Osteoblast (primary cell): ENCODE data around the gene CDH5. TPM values are rescaled to one million over a fixed set of nuclear protein-coding genes. Genes with fewer than 3 reads are reported as not detected.
A peak's percentile ranks its signal among the peaks of the same experiment; 100 is the strongest.

Experiments
- DNase-seq: peaks from one replicate; pipeline ENCODE4 v3.0.0; 2011; ENCODE audit warnings: low spot score, mixed read lengths; ENCODE audit not compliant: insufficient read length; ENCODE audit errors: missing footprints
- H2AFZ ChIP-seq: 2 replicates; pipeline ENCODE4 v1.6.0; 2011; ENCODE audit warnings: mild to moderate bottlenecking, low read length
- H3K27ac ChIP-seq: 2 replicates; pipeline ENCODE4 v1.5.1; 2011; ENCODE audit warnings: mild to moderate bottlenecking, low read depth, low read length, moderate library complexity
- H3K27me3 ChIP-seq: 2 replicates; pipeline ENCODE4 v1.6.0; 2012; ENCODE audit warnings: mild to moderate bottlenecking, control low read depth, inconsistent platforms, low read length, moderate library complexity; ENCODE audit not compliant: insufficient read depth
- H3K36me3 ChIP-seq: 2 replicates; pipeline ENCODE4 v1.5.1; 2011; ENCODE audit warnings: mild to moderate bottlenecking, low read length, control low read depth, moderate library complexity; ENCODE audit not compliant: insufficient read depth
- H3K4me1 ChIP-seq: 2 replicates; pipeline ENCODE4 v1.5.1; 2011; ENCODE audit warnings: mild to moderate bottlenecking, low read length, control low read depth, moderate library complexity; ENCODE audit not compliant: insufficient read depth
- H3K4me2 ChIP-seq: 2 replicates; pipeline ENCODE4 v1.6.0; 2011; ENCODE audit warnings: mild to moderate bottlenecking, low read length; ENCODE audit not compliant: insufficient read depth
- H3K4me3 ChIP-seq: fragments of 200-600 bp; sonication (generic); 3 replicates; pipeline ENCODE4 v1.5.1; 2012; ENCODE audit warnings: mild to moderate bottlenecking, low read length, inconsistent platforms; ENCODE audit not compliant: insufficient read depth
- H3K79me2 ChIP-seq: 2 replicates; pipeline ENCODE4 v1.6.0; 2012; ENCODE audit warnings: mild to moderate bottlenecking, low read length, control low read depth, inconsistent platforms; ENCODE audit not compliant: insufficient read depth
- H3K9me3 ChIP-seq: 2 replicates; pipeline ENCODE4 v1.5.1; 2011; ENCODE audit warnings: low read depth, low read length, control low read depth
- H4K20me1 ChIP-seq: 2 replicates; pipeline ENCODE4 v1.6.0; 2012; ENCODE audit warnings: mild to moderate bottlenecking, low read length, control low read depth; ENCODE audit not compliant: insufficient read depth
- CTCF ChIP-seq: IDR thresholded peaks from 2 replicates; pipeline ENCODE4 v1.5.1; 2011; ENCODE audit warnings: mild to moderate bottlenecking, low read depth, low read length, moderate library complexity; ENCODE audit errors: extremely low read depth
- total RNA-seq: library from RNA; depleted of rRNA; stranded (reverse); fragments of >200 nt; gene quantifications from 2 replicates; pipeline ENCODE4 v1.2.3, GENCODE V29; 2012

The CDH5 gene
- total RNA-seq, 1 donor = 0.72 TPM

DNA sequence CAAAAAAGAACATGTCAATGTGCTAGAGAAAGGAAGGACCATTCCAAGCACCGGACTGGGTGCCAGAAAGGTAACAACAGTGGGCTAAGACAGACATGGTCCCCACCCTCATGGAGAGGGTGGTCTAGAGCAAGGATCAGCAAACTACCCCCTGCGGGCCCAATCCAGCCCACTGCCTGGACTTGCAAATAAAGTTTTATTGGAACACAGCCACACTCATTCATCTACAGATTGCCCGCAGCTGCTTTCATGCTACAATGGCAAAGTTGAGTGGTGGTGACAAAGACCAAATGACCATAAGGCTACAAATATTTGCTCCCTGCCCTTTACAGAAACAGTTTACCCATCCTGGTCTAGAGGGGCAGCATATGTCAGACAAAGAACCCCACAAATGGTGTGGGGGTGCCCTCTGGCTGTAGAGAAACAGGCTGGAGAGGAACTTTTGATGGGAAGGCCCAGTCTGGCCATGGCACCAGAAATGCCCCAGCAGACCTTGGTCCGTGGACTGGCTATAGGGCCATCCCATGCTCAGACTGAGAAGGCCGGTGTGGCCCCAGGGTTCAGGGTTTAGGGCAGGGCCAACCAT is 15.2 kb downstream of the CDH5 start:
- H3K9me3 ChIP-seq = no peaks in the 10 kb centered on the region
- H4K20me1 ChIP-seq = no peaks in the 10 kb centered on the region
- TF ChIP-seq CTCF = no peak
- no peak overlapping the region for H3K4me3 ChIP-seq
- H3K4me2 ChIP-seq = no peak overlapping the region
- H3K27me3 ChIP-seq = no peaks in the 10 kb centered on the region
- H3K79me2 ChIP-seq = no peaks in the 10 kb centered on the region
- peaks cover 19% of the 10 kb centered on the region for H3K4me1 ChIP-seq
- H2AFZ ChIP-seq = no peak overlapping the region
- no peak for DNase-seq
- H3K36me3 ChIP-seq = no peaks in the 10 kb centered on the region
- H3K27ac ChIP-seq = peak overlapping the region; percentile 73

GRCh38 chr16:66382171-66382965 is 15.9 kb downstream of the CDH5 start:
- Histone ChIP-seq H3K27me3 (no peaks in the 10 kb centered on the region), H2AFZ (no peak overlapping the region), H3K9me3 (no peaks in the 10 kb centered on the region), H3K27ac (peak overlapping the region; percentile 73), H3K36me3 (no peaks in the 10 kb centered on the region), H3K4me2 (peak overlapping the region; percentile 19), H3K4me3 (no peak overlapping the region), H3K79me2 (no peaks in the 10 kb centered on the region), H3K4me1 (peaks cover 16% of the 10 kb centered on the region), H4K20me1 (no peaks in the 10 kb centered on the region)
- no peak for DNase-seq
- TF ChIP-seq CTCF = no peak

DNA sequence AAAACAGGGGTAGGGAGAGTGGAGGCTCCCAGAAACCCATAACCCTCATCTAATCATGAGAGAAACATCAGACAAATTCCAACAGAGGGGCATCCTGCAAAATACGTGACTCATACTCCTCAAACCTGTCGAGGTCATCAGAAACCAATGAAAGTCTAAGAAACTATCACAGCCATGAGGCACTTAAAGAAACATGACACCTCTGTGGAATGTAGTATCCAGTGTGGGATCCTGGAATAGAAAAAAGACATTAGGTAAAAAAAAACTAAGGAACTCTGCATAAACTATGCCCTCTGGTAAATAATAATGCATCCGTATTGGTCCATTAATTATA is 16.4 kb downstream of the CDH5 start:
- no peaks in the 10 kb centered on the region for H4K20me1 ChIP-seq
- no peaks in the 10 kb centered on the region for H3K79me2 ChIP-seq
- TF ChIP-seq CTCF = no peak
- H3K36me3 ChIP-seq = no peaks in the 10 kb centered on the region
- DNase-seq = no peak
- no peak overlapping the region for H2AFZ ChIP-seq
- H3K4me2 ChIP-seq = peak overlapping the region; percentile 19
- peaks cover 16% of the 10 kb centered on the region for H3K4me1 ChIP-seq
- peak overlapping the region; percentile 73 for H3K27ac ChIP-seq
- H3K27me3 ChIP-seq = no peaks in the 10 kb centered on the region
- H3K4me3 ChIP-seq = no peak overlapping the region
- no peaks in the 10 kb centered on the region for H3K9me3 ChIP-seq

DNA sequence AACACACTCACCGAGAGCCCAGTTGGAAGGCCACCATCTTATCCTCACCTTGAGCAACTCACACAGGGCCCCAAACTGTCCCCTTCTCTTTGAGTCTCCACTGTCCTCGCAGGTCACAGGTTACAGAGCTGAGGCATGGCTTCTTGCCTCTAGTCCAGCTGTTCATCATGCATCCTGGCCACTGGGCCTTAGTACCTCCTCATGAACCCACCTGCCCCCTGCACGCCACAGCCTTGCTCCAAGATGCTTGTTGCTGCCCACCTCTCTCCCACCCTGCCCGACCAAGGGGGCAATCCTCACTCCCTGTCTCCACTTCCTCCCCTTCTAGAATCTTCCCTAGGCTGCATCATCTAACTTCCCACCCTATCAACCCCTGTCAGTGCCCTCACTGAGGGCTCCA is 17.1 kb downstream of the CDH5 start:
- Histone ChIP-seq H3K27me3 (no peaks in the 10 kb centered on the region), H3K36me3 (no peaks in the 10 kb centered on the region), H2AFZ (no peak overlapping the region), H3K79me2 (no peaks in the 10 kb centered on the region), H3K27ac (peak overlapping the region; percentile 73), H3K4me3 (no peak overlapping the region), H3K4me2 (no peak overlapping the region), H4K20me1 (no peaks in the 10 kb centered on the region), H3K4me1 (peaks cover 16% of the 10 kb centered on the region), H3K9me3 (no peaks in the 10 kb centered on the region)
- TF ChIP-seq CTCF = no peak
- no peak for DNase-seq
